Loucy (cell line): ENCODE results near the gene PLK4.

Experiments used
- H2AFZ ChIP-seq: fragments of 200-600 bp; sonication (generic); 2 replicates; pipeline ENCODE4 v1.6.0; 2016; ENCODE audit warnings: antibody characterized with exemption, mild to moderate bottlenecking, low read length, moderate library complexity
- H3F3A ChIP-seq: fragments of 200-600 bp; 2 replicates; pipeline ENCODE4 v1.6.0; 2016; ENCODE audit warnings: antibody characterized with exemption, low read depth, mild to moderate bottlenecking
- H3K27me3 ChIP-seq: fragments of 200-600 bp; sonication (generic); 2 replicates; pipeline ENCODE4 v1.6.1; 2014; ENCODE audit warnings: low read length, mild to moderate bottlenecking; ENCODE audit not compliant: insufficient read depth, poor library complexity, severe bottlenecking
- H3K36me3 ChIP-seq: fragments of 200-600 bp; sonication (generic); 2 replicates; pipeline ENCODE4 v1.6.1; 2016; ENCODE audit warnings: low read length; ENCODE audit not compliant: insufficient read depth
- H3K4me1 ChIP-seq: fragments of 200-600 bp; sonication (generic); 2 replicates; pipeline ENCODE4 v1.5.1; 2014; ENCODE audit warnings: low read length, mild to moderate bottlenecking; ENCODE audit not compliant: insufficient read depth, poor library complexity, severe bottlenecking
- H3K4me2 ChIP-seq: fragments of 200-600 bp; sonication (generic); 2 replicates; pipeline ENCODE4 v1.6.0; 2014; ENCODE audit warnings: antibody characterized with exemption, low read length, low read depth, mild to moderate bottlenecking; ENCODE audit not compliant: poor library complexity, severe bottlenecking
- H3K4me3 ChIP-seq: fragments of 200-600 bp; sonication (generic); 2 replicates; pipeline ENCODE4 v1.5.1; 2014; ENCODE audit warnings: low read length, mild to moderate bottlenecking, mixed read lengths; ENCODE audit not compliant: poor library complexity, severe bottlenecking
- H3K79me2 ChIP-seq: fragments of 200-600 bp; sonication (generic); 2 replicates; pipeline ENCODE4 v1.6.1; 2014; ENCODE audit warnings: low read length; ENCODE audit not compliant: insufficient read depth
- H3K9ac ChIP-seq: fragments of 200-600 bp; sonication (generic); 2 replicates; pipeline ENCODE4 v1.6.0; 2014; ENCODE audit warnings: mild to moderate bottlenecking, low read depth, low read length, moderate library complexity; ENCODE audit not compliant: poor library complexity, severe bottlenecking
- H3K9me2 ChIP-seq: fragments of 200-600 bp; sonication (generic); replicated peaks from 2 replicates; pipeline ENCODE4 v1.6.1; 2016; ENCODE audit warnings: low read depth, low read length, mixed read lengths
- H3K9me3 ChIP-seq: fragments of 200-600 bp; sonication (generic); 2 replicates; pipeline ENCODE4 v1.6.1; 2014; ENCODE audit warnings: mild to moderate bottlenecking, antibody characterized with exemption, low read length, low read depth; ENCODE audit not compliant: insufficient read depth
- H4K20me1 ChIP-seq: fragments of 200-600 bp; sonication (generic); 2 replicates; pipeline ENCODE4 v1.6.0; 2014; ENCODE audit warnings: antibody characterized with exemption, low read length, mild to moderate bottlenecking; ENCODE audit not compliant: insufficient read depth, poor library complexity, severe bottlenecking
- EZH2phosphoT487 ChIP-seq: fragments of 200-600 bp; IDR thresholded peaks from 2 replicates; pipeline ENCODE4 v1.6.1; 2018; ENCODE audit warnings: antibody characterized with exemption, mild to moderate bottlenecking, moderate library complexity, borderline replicate concordance
- TF ChIP-seq, protein P1 (sequence below): fragments of 200-600 bp; sonication (generic); conservative IDR thresholded peaks from 2 replicates; pipeline ENCODE4 v1.5.1; 2014; ENCODE audit warnings: mild to moderate bottlenecking, antibody characterized with exemption, low read length

The PLK4 gene

DNA sequence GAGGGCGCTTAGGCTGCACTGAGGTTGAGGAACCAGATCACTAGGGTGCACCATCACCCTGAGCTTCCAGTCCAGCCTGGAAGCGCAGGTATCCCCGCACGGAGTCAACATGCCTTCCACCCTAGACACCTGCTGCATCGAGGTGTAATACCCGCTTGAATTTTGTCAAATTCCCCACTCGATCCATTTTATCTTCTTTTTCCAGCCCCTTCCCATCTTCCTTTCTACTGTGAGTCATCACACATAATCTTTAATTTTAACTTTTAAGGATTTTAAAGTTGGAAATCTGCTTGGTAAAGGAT lies 821 bp downstream of the PLK4 start:
- peaks cover 73% of the 10 kb centered on the region for H3K79me2 ChIP-seq
- TF ChIP-seq EZH2phosphoT487 = no peak
- TF ChIP-seq, protein P1, sequence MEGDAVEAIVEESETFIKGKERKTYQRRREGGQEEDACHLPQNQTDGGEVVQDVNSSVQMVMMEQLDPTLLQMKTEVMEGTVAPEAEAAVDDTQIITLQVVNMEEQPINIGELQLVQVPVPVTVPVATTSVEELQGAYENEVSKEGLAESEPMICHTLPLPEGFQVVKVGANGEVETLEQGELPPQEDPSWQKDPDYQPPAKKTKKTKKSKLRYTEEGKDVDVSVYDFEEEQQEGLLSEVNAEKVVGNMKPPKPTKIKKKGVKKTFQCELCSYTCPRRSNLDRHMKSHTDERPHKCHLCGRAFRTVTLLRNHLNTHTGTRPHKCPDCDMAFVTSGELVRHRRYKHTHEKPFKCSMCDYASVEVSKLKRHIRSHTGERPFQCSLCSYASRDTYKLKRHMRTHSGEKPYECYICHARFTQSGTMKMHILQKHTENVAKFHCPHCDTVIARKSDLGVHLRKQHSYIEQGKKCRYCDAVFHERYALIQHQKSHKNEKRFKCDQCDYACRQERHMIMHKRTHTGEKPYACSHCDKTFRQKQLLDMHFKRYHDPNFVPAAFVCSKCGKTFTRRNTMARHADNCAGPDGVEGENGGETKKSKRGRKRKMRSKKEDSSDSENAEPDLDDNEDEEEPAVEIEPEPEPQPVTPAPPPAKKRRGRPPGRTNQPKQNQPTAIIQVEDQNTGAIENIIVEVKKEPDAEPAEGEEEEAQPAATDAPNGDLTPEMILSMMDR = no peak

DNA sequence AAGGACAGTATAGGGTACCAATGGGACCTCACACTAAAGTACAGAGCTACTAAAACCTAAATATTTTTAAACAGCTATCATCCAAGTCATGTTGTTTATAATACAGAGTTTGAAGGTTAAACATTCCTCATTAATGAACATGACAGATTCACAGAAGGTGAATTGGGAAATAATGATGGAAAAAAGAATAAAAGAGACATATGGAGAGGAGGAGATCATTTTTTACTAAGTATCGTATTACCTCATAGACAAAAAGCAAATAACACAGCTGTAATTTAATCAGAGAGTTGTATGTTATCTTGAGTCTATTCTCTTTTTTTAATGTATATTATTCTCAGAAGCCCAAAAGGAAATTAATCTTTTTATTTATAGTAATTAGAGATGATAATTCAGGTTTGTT lies 7.9 kb downstream of the PLK4 start:
- H3K79me2 ChIP-seq = peaks cover 68% of the 10 kb centered on the region
- H3K27me3 ChIP-seq = no peaks in the 10 kb centered on the region
- no peaks in the 10 kb centered on the region for H3K9me2 ChIP-seq
- H3F3A ChIP-seq = no peaks in the 10 kb centered on the region
- H3K4me3 ChIP-seq = peak overlapping the region; percentile 41
- peaks cover 39% of the 10 kb centered on the region for H3K4me1 ChIP-seq
- H3K9ac ChIP-seq = no peak overlapping the region
- peaks cover 56% of the 10 kb centered on the region for H3K36me3 ChIP-seq
- no peak for TF ChIP-seq EZH2phosphoT487
- TF ChIP-seq, protein P1 = no peak
- H4K20me1 ChIP-seq = peaks cover 40% of the 10 kb centered on the region
- H3K9me3 ChIP-seq = no peaks in the 10 kb centered on the region
- peak overlapping the region; percentile 64 for H3K4me2 ChIP-seq
- no peak overlapping the region for H2AFZ ChIP-seq

More for the DNA sequence above, 821 bp downstream of the PLK4 start:
- peak overlapping the region; percentile 86 for H3K4me3 ChIP-seq
- no peaks in the 10 kb centered on the region for H3K9me2 ChIP-seq
- peak overlapping the region; percentile 90 for H3K9ac ChIP-seq
- H3K36me3 ChIP-seq = peaks cover 12% of the 10 kb centered on the region
- H3K27me3 ChIP-seq = no peaks in the 10 kb centered on the region
- peak overlapping the region; percentile 96 for H2AFZ ChIP-seq
- H3K4me1 ChIP-seq = peaks cover 55% of the 10 kb centered on the region
- no peaks in the 10 kb centered on the region for H3K9me3 ChIP-seq
- peaks cover 33% of the 10 kb centered on the region for H4K20me1 ChIP-seq
- peak overlapping the region; percentile 99 for H3K4me2 ChIP-seq
- H3F3A ChIP-seq = no peaks in the 10 kb centered on the region

DNA sequence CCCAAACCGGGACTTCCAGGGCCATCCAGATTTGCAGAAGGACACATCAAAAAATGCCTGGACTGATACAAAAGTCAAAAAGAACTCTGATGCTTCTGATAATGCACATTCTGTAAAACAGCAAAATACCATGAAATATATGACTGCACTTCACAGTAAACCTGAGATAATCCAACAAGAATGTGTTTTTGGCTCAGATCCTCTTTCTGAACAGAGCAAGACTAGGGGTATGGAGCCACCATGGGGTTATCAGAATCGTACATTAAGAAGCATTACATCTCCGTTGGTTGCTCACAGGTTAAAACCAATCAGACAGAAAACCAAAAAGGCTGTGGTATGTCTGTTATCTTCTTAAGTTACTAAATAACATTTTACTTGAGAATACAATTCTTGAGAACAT lies 9.2 kb downstream of the PLK4 start:
- H3K79me2 ChIP-seq = peaks cover 55% of the 10 kb centered on the region
- H3K36me3 ChIP-seq = peaks cover 68% of the 10 kb centered on the region
- no peak overlapping the region for H2AFZ ChIP-seq

More for the DNA sequence above, 9.2 kb downstream of the PLK4 start:
- no peak for TF ChIP-seq EZH2phosphoT487
- TF ChIP-seq, protein P1 = no peak
- H3K9me3 ChIP-seq = no peaks in the 10 kb centered on the region
- peaks cover 32% of the 10 kb centered on the region for H4K20me1 ChIP-seq
- no peak overlapping the region for H3K4me3 ChIP-seq
- H3K4me1 ChIP-seq = peaks cover 29% of the 10 kb centered on the region
- H3K9me2 ChIP-seq = no peaks in the 10 kb centered on the region
- H3K27me3 ChIP-seq = no peaks in the 10 kb centered on the region
- no peak overlapping the region for H3K9ac ChIP-seq
- H3F3A ChIP-seq = no peaks in the 10 kb centered on the region
- H3K4me2 ChIP-seq = peak overlapping the region; percentile 64
